HL-60 (cell line): ENCODE measurements around the gene DNAJC4.

Experiments used
- POLR2AphosphoS5 ChIP-seq: IDR thresholded peaks from 2 replicates; pipeline ENCODE4 v1.6.1; 2012; ENCODE audit warnings: low read depth
- TF ChIP-seq, protein P1 (sequence below): IDR thresholded peaks from one replicate; pipeline ENCODE4 v1.5.1; 2011; ENCODE audit warnings: low read length, control low read depth, inconsistent platforms; ENCODE audit not compliant: insufficient read depth
- TF ChIP-seq, protein P2 (sequence below): IDR thresholded peaks from 2 replicates; pipeline ENCODE4 v1.6.1; 2012; ENCODE audit warnings: low read depth; ENCODE audit not compliant: insufficient replicate concordance

DNA sequence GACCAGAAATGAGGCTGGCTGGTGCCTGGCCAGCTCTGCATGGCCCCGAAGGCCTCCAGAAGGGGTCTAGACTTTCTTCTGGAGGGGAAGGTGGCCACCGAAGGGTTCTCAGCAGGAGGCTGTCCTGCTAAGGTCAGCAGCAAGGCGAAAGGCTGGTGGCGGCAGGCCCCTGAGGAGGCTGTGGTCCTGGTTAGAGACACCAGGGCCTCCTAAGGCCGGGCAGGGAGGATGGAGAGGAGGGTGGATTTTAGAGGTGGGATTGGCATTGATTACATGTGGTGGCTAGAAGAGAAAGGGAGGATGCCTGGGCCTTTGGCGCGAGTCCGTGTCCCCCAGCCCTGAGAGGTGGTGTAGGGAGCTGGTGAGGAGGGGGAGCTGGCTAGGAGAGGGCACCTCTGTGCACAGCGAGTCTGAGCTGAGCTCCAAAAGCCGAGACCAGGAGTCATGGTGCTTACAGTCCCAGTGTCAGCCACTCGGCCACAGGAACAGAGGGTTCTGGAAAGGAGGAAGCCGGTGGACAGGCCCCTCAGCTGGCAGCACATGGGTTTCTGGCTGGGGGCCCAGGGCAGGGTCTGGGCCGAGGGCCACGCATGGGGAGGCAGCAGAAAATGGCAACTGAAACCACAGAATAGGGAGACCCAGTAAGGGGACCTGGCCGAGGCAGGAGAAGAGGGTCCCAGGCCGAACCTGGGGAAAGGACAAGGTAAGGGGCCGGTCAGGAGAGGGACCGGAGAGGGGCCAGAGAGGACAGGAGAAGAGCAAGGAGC, 21.4 kb upstream of the DNAJC4 start:
- TF ChIP-seq POLR2AphosphoS5: no peak
- TF ChIP-seq, protein P1, sequence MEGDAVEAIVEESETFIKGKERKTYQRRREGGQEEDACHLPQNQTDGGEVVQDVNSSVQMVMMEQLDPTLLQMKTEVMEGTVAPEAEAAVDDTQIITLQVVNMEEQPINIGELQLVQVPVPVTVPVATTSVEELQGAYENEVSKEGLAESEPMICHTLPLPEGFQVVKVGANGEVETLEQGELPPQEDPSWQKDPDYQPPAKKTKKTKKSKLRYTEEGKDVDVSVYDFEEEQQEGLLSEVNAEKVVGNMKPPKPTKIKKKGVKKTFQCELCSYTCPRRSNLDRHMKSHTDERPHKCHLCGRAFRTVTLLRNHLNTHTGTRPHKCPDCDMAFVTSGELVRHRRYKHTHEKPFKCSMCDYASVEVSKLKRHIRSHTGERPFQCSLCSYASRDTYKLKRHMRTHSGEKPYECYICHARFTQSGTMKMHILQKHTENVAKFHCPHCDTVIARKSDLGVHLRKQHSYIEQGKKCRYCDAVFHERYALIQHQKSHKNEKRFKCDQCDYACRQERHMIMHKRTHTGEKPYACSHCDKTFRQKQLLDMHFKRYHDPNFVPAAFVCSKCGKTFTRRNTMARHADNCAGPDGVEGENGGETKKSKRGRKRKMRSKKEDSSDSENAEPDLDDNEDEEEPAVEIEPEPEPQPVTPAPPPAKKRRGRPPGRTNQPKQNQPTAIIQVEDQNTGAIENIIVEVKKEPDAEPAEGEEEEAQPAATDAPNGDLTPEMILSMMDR: no peak
- TF ChIP-seq, protein P2, sequence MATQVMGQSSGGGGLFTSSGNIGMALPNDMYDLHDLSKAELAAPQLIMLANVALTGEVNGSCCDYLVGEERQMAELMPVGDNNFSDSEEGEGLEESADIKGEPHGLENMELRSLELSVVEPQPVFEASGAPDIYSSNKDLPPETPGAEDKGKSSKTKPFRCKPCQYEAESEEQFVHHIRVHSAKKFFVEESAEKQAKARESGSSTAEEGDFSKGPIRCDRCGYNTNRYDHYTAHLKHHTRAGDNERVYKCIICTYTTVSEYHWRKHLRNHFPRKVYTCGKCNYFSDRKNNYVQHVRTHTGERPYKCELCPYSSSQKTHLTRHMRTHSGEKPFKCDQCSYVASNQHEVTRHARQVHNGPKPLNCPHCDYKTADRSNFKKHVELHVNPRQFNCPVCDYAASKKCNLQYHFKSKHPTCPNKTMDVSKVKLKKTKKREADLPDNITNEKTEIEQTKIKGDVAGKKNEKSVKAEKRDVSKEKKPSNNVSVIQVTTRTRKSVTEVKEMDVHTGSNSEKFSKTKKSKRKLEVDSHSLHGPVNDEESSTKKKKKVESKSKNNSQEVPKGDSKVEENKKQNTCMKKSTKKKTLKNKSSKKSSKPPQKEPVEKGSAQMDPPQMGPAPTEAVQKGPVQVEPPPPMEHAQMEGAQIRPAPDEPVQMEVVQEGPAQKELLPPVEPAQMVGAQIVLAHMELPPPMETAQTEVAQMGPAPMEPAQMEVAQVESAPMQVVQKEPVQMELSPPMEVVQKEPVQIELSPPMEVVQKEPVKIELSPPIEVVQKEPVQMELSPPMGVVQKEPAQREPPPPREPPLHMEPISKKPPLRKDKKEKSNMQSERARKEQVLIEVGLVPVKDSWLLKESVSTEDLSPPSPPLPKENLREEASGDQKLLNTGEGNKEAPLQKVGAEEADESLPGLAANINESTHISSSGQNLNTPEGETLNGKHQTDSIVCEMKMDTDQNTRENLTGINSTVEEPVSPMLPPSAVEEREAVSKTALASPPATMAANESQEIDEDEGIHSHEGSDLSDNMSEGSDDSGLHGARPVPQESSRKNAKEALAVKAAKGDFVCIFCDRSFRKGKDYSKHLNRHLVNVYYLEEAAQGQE: no peak
